ENCODE data around the gene RAB4B.

The RAB4B gene

GRCh38 chr19:40798683-40799557 is 20.9 kb downstream of the RAB4B start, which contains the start of gene EGLN2 (continued):
- TF ChIP-seq ZBTB49 (tag by site-specific recombination; IDR thresholded peaks at IDR 0.05; ENCODE audit: low read depth) (no peak), SP3 (tag by site-specific recombination; IDR thresholded peaks at IDR 0.05) (peak; percentile 99), ZNF26 (tag by site-specific recombination; IDR thresholded peaks at IDR 0.05) (no peak), ZNF354C (tag by site-specific recombination; IDR thresholded peaks at IDR 0.05; ENCODE audit: borderline replicate concordance, low read depth) (no peak), ZBTB7A (tag by site-specific recombination; IDR thresholded peaks at IDR 0.05; ENCODE audit: low read depth) (peak; percentile 53; the same call in 1 of the 2 replicates), ZNF18 (tag by site-specific recombination; IDR thresholded peaks at IDR 0.05) (no peak), GFI1B (tag by site-specific recombination; IDR thresholded peaks at IDR 0.05) (no peak), YY1 (tag by site-specific recombination; IDR thresholded peaks at IDR 0.05) (no peak), ZNF24 (tag by site-specific recombination; IDR thresholded peaks at IDR 0.05) (peak; percentile 33; the same call in 1 of the 2 replicates), ZFP69B (tag by site-specific recombination; IDR thresholded peaks at IDR 0.05) (no peak), ZBTB10 (tag by site-specific recombination; IDR thresholded peaks at IDR 0.05) (no peak), SETDB1 (IDR thresholded peaks at IDR 0.05; ENCODE audit: insufficient read length, low read length) (no peak), ZSCAN23 (tag by site-specific recombination; IDR thresholded peaks at IDR 0.05) (no peak), ZNF146 (tag by site-specific recombination; IDR thresholded peaks at IDR 0.05) (no peak), ZNF558 (tag by site-specific recombination; IDR thresholded peaks at IDR 0.05) (0 out of 2 replicates have a peak, but pooled peaks have one; percentile 3), GLI2 (tag by site-specific recombination; IDR thresholded peaks at IDR 0.05; ENCODE audit: borderline replicate concordance, low read depth) (no peak), ZNF660 (tag by site-specific recombination; IDR thresholded peaks at IDR 0.05) (no peak; the same call in none of the 2 replicates), PRDM2 (tag by site-specific recombination; IDR thresholded peaks at IDR 0.05; ENCODE audit: borderline replicate concordance) (no peak), ZNF670 (tag by site-specific recombination; IDR thresholded peaks at IDR 0.05; ENCODE audit: low read depth) (no peak), ZNF37A (tag by site-specific recombination; IDR thresholded peaks at IDR 0.05) (no peak), ZBTB20 (tag by site-specific recombination; IDR thresholded peaks at IDR 0.05) (no peak; the same call in 1 of the 2 replicates)
- TF ChIP-seq, protein P1, sequence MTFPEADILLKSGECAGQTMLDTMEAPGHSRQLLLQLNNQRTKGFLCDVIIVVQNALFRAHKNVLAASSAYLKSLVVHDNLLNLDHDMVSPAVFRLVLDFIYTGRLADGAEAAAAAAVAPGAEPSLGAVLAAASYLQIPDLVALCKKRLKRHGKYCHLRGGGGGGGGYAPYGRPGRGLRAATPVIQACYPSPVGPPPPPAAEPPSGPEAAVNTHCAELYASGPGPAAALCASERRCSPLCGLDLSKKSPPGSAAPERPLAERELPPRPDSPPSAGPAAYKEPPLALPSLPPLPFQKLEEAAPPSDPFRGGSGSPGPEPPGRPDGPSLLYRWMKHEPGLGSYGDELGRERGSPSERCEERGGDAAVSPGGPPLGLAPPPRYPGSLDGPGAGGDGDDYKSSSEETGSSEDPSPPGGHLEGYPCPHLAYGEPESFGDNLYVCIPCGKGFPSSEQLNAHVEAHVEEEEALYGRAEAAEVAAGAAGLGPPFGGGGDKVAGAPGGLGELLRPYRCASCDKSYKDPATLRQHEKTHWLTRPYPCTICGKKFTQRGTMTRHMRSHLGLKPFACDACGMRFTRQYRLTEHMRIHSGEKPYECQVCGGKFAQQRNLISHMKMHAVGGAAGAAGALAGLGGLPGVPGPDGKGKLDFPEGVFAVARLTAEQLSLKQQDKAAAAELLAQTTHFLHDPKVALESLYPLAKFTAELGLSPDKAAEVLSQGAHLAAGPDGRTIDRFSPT (tag by site-specific recombination; IDR thresholded peaks at IDR 0.05), result peak; percentile 90
